Testis (tissue), 2 donors: ENCODE results near the gene RIPOR1.

Source experiments
- POLR2A ChIP-seq: fragments of 450-650 bp; IDR thresholded peaks from one replicate; pipeline ENCODE4 v1.6.1; 2017; ENCODE audit warnings: antibody characterized with exemption, mild to moderate bottlenecking, moderate library complexity
- TF ChIP-seq, protein P1 (sequence below), 3 experiments: fragments of 450-650 bp in 2 of 3; fragments of 200-600 bp in 1 of 3; sonication (generic) in 1 of 3; IDR thresholded peaks; one replicate each; pipeline ENCODE4 v1.5.1; 2016 to 2019; ENCODE audit warnings: antibody characterized with exemption in 3 of 3, mild to moderate bottlenecking in 2 of 3, moderate library complexity in 1 of 3

GRCh38 chr16:67561824-67562525 is 33.3 kb downstream of the RIPOR1 start:
- TF ChIP-seq, protein P1, sequence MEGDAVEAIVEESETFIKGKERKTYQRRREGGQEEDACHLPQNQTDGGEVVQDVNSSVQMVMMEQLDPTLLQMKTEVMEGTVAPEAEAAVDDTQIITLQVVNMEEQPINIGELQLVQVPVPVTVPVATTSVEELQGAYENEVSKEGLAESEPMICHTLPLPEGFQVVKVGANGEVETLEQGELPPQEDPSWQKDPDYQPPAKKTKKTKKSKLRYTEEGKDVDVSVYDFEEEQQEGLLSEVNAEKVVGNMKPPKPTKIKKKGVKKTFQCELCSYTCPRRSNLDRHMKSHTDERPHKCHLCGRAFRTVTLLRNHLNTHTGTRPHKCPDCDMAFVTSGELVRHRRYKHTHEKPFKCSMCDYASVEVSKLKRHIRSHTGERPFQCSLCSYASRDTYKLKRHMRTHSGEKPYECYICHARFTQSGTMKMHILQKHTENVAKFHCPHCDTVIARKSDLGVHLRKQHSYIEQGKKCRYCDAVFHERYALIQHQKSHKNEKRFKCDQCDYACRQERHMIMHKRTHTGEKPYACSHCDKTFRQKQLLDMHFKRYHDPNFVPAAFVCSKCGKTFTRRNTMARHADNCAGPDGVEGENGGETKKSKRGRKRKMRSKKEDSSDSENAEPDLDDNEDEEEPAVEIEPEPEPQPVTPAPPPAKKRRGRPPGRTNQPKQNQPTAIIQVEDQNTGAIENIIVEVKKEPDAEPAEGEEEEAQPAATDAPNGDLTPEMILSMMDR (IDR thresholded peaks at IDR 0.05), result no peak
- TF ChIP-seq POLR2A, result peak; percentile 18
